ENCODE results near the gene GPR141. TPM values are rescaled to one million over a fixed set of nuclear protein-coding genes. Genes with fewer than 3 reads are reported as not detected.

The GPR141 gene
- total RNA-seq, 1 experiment from 2014 or later = not detected

DNA sequence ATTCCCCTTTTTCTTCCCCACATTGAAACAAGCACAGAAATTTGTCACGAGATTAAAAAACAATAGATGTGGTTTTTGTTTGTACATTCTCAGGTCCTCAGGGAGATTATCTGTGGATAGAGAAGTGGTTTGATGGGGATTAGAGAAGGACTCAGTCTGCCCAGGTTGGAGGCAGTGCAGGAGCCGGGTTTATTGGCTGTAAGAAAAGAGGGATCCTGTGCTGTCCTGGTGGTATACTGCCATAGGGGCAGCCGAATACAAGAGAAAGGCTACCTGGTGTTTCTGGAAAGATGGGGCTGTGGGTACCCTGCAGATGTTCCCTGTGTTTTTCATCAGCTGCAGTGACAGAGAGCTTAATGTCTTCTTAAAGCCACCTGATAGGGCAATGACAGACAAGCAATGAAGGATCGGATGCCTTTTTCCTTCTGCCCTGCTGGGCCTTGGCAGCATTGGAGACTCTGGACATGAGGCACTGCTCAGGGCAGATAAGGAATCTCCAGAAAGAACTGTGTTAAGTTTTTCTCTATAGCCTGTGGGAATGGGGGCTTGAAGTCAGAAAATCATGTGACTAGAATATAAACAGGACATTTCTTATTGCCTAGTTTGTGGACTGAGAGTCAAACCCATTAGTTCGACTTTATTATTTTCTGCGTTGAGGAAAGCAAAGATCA lies 18.1 kb upstream of the GPR141 start:
- CTCF ChIA-PET = no interaction called here
- ATAC-seq (no peak), DNase-seq (ENCODE audit: low read depth, low spot score) (no peak)
- RAD21 ChIA-PET (ENCODE audit: low non-redundant PET in 1 of 2, low total read pairs in 2 of 2, uncharacterized antibody in 2 of 2, unreplicated experiment in 2 of 2) = no interaction called here
- Histone ChIP-seq H2AFZ (ENCODE audit: low read depth, low read length, poor library complexity, severe bottlenecking) (no peak overlapping the region), H3K9me3 (ENCODE audit: control insufficient read depth in 1 of 2, insufficient read depth in 1 of 2, low read depth in 1 of 2, low read length in 2 of 2) (no peaks in the 10 kb centered on the region), H3K36me3 (ENCODE audit: control insufficient read depth in 1 of 2, insufficient read depth in 2 of 2, low read length in 2 of 2) (no peaks in the 10 kb centered on the region), H3K27me3 (ENCODE audit: insufficient read depth, low read length) (peaks cover 7% of the 10 kb centered on the region), H4K20me1 (ENCODE audit: insufficient read depth) (no peaks in the 10 kb centered on the region), H3K4me3 (replicated peaks in 1 of 2; ENCODE audit: low read depth in 1 of 2, low read length in 2 of 2) (no peak overlapping the region), H3K79me2 (ENCODE audit: insufficient read depth, low read length) (no peaks in the 10 kb centered on the region), H3K4me2 (ENCODE audit: low read length) (no peak overlapping the region), H3K9me2 (ENCODE audit: insufficient read depth) (no peaks in the 10 kb centered on the region), H3K9ac (ENCODE audit: low read length) (no peak overlapping the region), H3K4me1 (ENCODE audit: control insufficient read depth in 1 of 2, insufficient read depth in 2 of 2, low read length in 2 of 2) (no peaks in the 10 kb centered on the region), H3K27ac (ENCODE audit: low read depth, low read length) (no peak overlapping the region)
- TF ChIP-seq POLR2AphosphoS5 (IDR thresholded peaks at IDR 0.05; ENCODE audit: low read depth, low read length) (no peak), CEBPB (IDR thresholded peaks at IDR 0.05; ENCODE audit: low read depth) (no peak), EZH2phosphoT487 (IDR thresholded peaks at IDR 0.05; ENCODE audit: borderline replicate concordance) (no peak), MAX (IDR thresholded peaks at IDR 0.05) (no peak), EZH2 (IDR thresholded peaks at IDR 0.05) (no peak), CBX3 (IDR thresholded peaks at IDR 0.05; ENCODE audit: low read depth) (no peak)
- BruUV-seq (replicated peaks) = no TSS peak
- POLR2A ChIA-PET = no interaction called here
- intact Hi-C loops (cut with micrococcal nuclease) = no loop called here

- Histone ChIP-seq H3K9ac (ENCODE audit: low read length) (no peak overlapping the region), H3K27me3 (ENCODE audit: insufficient read depth, low read length) (peaks cover 7% of the 10 kb centered on the region), H3K4me2 (ENCODE audit: low read length) (no peak overlapping the region), H2AFZ (ENCODE audit: low read depth, low read length, poor library complexity, severe bottlenecking) (no peak overlapping the region), H4K20me1 (ENCODE audit: insufficient read depth) (no peaks in the 10 kb centered on the region), H3K9me2 (ENCODE audit: insufficient read depth) (no peaks in the 10 kb centered on the region), H3K4me1 (ENCODE audit: control insufficient read depth in 1 of 2, insufficient read depth in 2 of 2, low read length in 2 of 2) (no peaks in the 10 kb centered on the region), H3K27ac (ENCODE audit: low read depth, low read length) (no peak overlapping the region), H3K4me3 (replicated peaks in 1 of 2; ENCODE audit: low read depth in 1 of 2, low read length in 2 of 2) (no peak overlapping the region), H3K9me3 (ENCODE audit: control insufficient read depth in 1 of 2, insufficient read depth in 1 of 2, low read depth in 1 of 2, low read length in 2 of 2) (no peaks in the 10 kb centered on the region), H3K79me2 (ENCODE audit: insufficient read depth, low read length) (no peaks in the 10 kb centered on the region), H3K36me3 (ENCODE audit: control insufficient read depth in 1 of 2, insufficient read depth in 2 of 2, low read length in 2 of 2) (no peaks in the 10 kb centered on the region)
- intact Hi-C loops (cut with micrococcal nuclease) = no loop called here
- BruUV-seq (replicated peaks) = no TSS peak
- ATAC-seq = no peak
- no peak for DNase-seq (ENCODE audit: low read depth, low spot score)
- TF ChIP-seq POLR2AphosphoS5 (IDR thresholded peaks at IDR 0.05; ENCODE audit: low read depth, low read length) (no peak), SRF (IDR thresholded peaks at IDR 0.05; ENCODE audit: low read depth) (no peak), ZBTB33 (IDR thresholded peaks at IDR 0.05; ENCODE audit: extremely low read depth, insufficient replicate concordance, low read length) (no peak), CTCF (IDR thresholded peaks at IDR 0.05 in 2 of 3, conservative IDR thresholded peaks at IDR 0.05 in 1 of 3; ENCODE audit: borderline replicate concordance in 1 of 3, insufficient read depth in 1 of 3, low read depth in 2 of 3, low read length in 2 of 3) (no peak), SIN3A (IDR thresholded peaks at IDR 0.05; ENCODE audit: low read depth) (no peak)
- RAD21 ChIA-PET (ENCODE audit: low non-redundant PET in 1 of 2, low total read pairs in 2 of 2, uncharacterized antibody in 2 of 2, unreplicated experiment in 2 of 2) = no interaction called here
- POLR2A ChIA-PET = no interaction called here
- CTCF ChIA-PET = no interaction called here
Observed at GRCh38 chr7:37666026-37666799, 17.4 kb upstream of the GPR141 start.
